ENCODE results near the gene SMAD3. TPM values are rescaled to one million over a fixed set of nuclear protein-coding genes. Genes with fewer than 3 reads are reported as not detected.
"Not testable (repeated sequence)": the region's sequence is repeated elsewhere in the genome, so short reads cannot be mapped to it uniquely, and the experiment has no call there.

SMAD3 gene
- total RNA-seq, 2 donors from 2014 or later: 30.6 to 45.4 TPM

- H3K27me3 ChIP-seq (replicated peaks; ENCODE audit: insufficient read depth): no peaks in the 10 kb centered on the region
- peak; percentile 69 for DNase-seq (ENCODE audit: low spot score)
- 25% methylated on average over 6 of the region's 6 CpGs for WGBS
- peak overlapping the region in 1 of 2 donors; percentile 21 for H3K27ac ChIP-seq
- TF ChIP-seq, protein P1, sequence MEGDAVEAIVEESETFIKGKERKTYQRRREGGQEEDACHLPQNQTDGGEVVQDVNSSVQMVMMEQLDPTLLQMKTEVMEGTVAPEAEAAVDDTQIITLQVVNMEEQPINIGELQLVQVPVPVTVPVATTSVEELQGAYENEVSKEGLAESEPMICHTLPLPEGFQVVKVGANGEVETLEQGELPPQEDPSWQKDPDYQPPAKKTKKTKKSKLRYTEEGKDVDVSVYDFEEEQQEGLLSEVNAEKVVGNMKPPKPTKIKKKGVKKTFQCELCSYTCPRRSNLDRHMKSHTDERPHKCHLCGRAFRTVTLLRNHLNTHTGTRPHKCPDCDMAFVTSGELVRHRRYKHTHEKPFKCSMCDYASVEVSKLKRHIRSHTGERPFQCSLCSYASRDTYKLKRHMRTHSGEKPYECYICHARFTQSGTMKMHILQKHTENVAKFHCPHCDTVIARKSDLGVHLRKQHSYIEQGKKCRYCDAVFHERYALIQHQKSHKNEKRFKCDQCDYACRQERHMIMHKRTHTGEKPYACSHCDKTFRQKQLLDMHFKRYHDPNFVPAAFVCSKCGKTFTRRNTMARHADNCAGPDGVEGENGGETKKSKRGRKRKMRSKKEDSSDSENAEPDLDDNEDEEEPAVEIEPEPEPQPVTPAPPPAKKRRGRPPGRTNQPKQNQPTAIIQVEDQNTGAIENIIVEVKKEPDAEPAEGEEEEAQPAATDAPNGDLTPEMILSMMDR (IDR thresholded peaks at IDR 0.05): no peak
- TF ChIP-seq POLR2A (IDR thresholded peaks at IDR 0.05) (no peak), POLR2AphosphoS5 (IDR thresholded peaks at IDR 0.05) (peak; percentile 90)
- H3K36me3 ChIP-seq: no peaks in the 10 kb centered on the region
- intact Hi-C loops (cut with DNase I): loop anchor here (10.0 kb wide), 2 partner anchors 80 to 230 kb away; partner anchors contain the start of genes AAGAB and IQCH
- H3K9me3 ChIP-seq: no peaks in the 10 kb centered on the region
- peaks cover 4% of the 10 kb centered on the region for H3K4me1 ChIP-seq (replicated peaks)
- no peak overlapping the region for H3K4me3 ChIP-seq
Observed at GRCh38 chr15:67024314-67024997, 40.9 kb upstream of the SMAD3 start.

- TF ChIP-seq POLR2AphosphoS5 (IDR thresholded peaks at IDR 0.05): no peak
- TF ChIP-seq, protein P1 (IDR thresholded peaks at IDR 0.05): no peak
- TF ChIP-seq POLR2A (IDR thresholded peaks at IDR 0.05): no peak
- H3K4me1 ChIP-seq (replicated peaks): peaks cover 4% of the 10 kb centered on the region
- H3K27ac ChIP-seq: peak overlapping the region in 1 of 2 donors; percentile 33
- intact Hi-C loops (cut with DNase I): loop anchor here (10.0 kb wide), 2 partner anchors 80 to 230 kb away; partner anchors contain the start of genes AAGAB and IQCH
- H3K36me3 ChIP-seq: no peaks in the 10 kb centered on the region
- no peaks in the 10 kb centered on the region for H3K9me3 ChIP-seq
- no peak for DNase-seq (ENCODE audit: low spot score)
- no peaks in the 10 kb centered on the region for H3K27me3 ChIP-seq (replicated peaks; ENCODE audit: insufficient read depth)
- H3K4me3 ChIP-seq: no peak overlapping the region
- 57% methylated on average over 3 of the region's 3 CpGs for whole genome bisulfite sequencing
Observed at GRCh38 chr15:67024998-67025368, 40.4 kb upstream of the SMAD3 start.

- peaks cover 4% of the 10 kb centered on the region for H3K4me1 ChIP-seq (replicated peaks)
- H3K9me3 ChIP-seq: no peaks in the 10 kb centered on the region
- DNase-seq (ENCODE audit: low spot score): no peak
- peak overlapping the region; percentile 19 to 33 for H3K27ac ChIP-seq
- intact Hi-C loops (cut with DNase I): loop anchor here (10.0 kb wide), 2 partner anchors 79 to 229 kb away; partner anchors contain the start of genes AAGAB and IQCH
- no peaks in the 10 kb centered on the region for H3K27me3 ChIP-seq (replicated peaks; ENCODE audit: insufficient read depth)
- TF ChIP-seq POLR2A (IDR thresholded peaks at IDR 0.05) (no peak), POLR2AphosphoS5 (IDR thresholded peaks at IDR 0.05) (no peak)
- TF ChIP-seq, protein P1 (IDR thresholded peaks at IDR 0.05): no peak
- H3K36me3 ChIP-seq: no peaks in the 10 kb centered on the region
- WGBS: 41% methylated on average over 9 of the region's 9 CpGs
- no peak overlapping the region for H3K4me3 ChIP-seq
Observed at GRCh38 chr15:67025719-67026609, 39.4 kb upstream of the SMAD3 start.

DNA sequence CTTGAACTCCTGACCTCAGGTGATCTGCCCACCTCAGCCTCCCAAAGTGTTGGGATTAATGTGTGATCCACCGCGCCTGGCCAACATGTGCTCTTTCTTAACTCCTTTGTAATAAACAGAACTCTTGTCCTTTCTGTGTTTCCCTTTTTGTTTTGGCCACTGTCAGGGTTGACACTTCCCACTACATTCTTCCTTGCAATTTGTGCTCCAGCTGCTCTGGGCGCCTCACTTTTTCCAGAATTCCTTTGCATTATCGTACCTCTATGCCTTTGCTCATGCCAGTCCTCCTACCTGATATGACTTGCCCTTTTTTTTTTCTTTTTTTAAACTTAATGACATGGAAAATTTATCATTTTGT lies 38.8 kb upstream of the SMAD3 start:
- no peaks in the 10 kb centered on the region for H3K36me3 ChIP-seq
- TF ChIP-seq, protein P1 (IDR thresholded peaks at IDR 0.05): no peak
- TF ChIP-seq POLR2A (IDR thresholded peaks at IDR 0.05) (no peak), POLR2AphosphoS5 (IDR thresholded peaks at IDR 0.05) (no peak)
- no peak overlapping the region for H3K27ac ChIP-seq
- intact Hi-C loops (cut with DNase I): loop anchor here (10.0 kb wide), 2 partner anchors 78 to 228 kb away; partner anchors contain the start of genes AAGAB and IQCH
- no peak overlapping the region for H3K4me3 ChIP-seq
- no peaks in the 10 kb centered on the region for H3K27me3 ChIP-seq (replicated peaks; ENCODE audit: insufficient read depth)
- WGBS: 75% methylated on average over 4 of the region's 4 CpGs
- no peak for DNase-seq (ENCODE audit: low spot score)
- no peaks in the 10 kb centered on the region for H3K9me3 ChIP-seq
- peaks cover 4% of the 10 kb centered on the region for H3K4me1 ChIP-seq (replicated peaks)

DNA sequence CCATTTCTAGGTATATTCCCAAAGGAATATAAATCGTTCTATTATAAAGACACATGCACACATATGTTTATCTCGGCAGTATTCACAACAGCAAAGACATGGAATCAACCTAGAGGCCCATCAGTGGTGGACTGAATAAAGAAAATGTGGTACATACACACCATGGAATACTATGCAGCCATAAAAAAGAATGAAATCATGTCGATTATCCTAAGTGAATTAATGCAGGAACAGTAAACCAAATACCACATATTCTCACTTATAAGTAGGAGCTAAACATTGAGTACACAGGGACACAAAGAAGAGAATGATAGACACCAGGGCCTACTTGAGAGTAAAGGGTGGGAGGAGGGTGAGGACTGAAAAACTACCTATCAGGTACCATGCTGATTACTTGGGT lies 37.0 kb upstream of the SMAD3 start:
- not testable (repeated sequence) for H3K27ac ChIP-seq; H3K36me3 ChIP-seq; H3K4me1 ChIP-seq (replicated peaks); H3K27me3 ChIP-seq (replicated peaks; ENCODE audit: insufficient read depth); H3K4me3 ChIP-seq; H3K9me3 ChIP-seq; DNase-seq (ENCODE audit: low spot score)
- intact Hi-C loops (cut with DNase I): loop anchor here (10.0 kb wide), 2 partner anchors 76 to 226 kb away; partner anchors contain the start of genes AAGAB and IQCH
- 96% methylated on average over 3 of the region's 3 CpGs for WGBS

Measured in prostate gland (tissue), 2 donors.